T-helper 2 cell treated with Interferon-gamma antibody and Interleukin-4, amounts not matched to agents 100 ng/mL and 5 ng/mL, for 36 hours (primary cell): ENCODE data around the gene ACVRL1. TPM values are rescaled to one million over a fixed set of nuclear protein-coding genes. Genes with fewer than 3 reads are reported as not detected.

Experiments
- intact Hi-C: fragments of 100-400 bp; cut with micrococcal nuclease; formaldehyde crosslinking; loops from one replicate; pipeline ENCODE4 v1.15.1; 2023
- total RNA-seq: library from RNA; stranded (reverse); gene quantifications from 2 replicates; pipeline ENCODE4 v1.2.3, GENCODE V29; 2022

ACVRL1 gene
- total RNA-seq, 1 donor from 2014 or later: not detected

GRCh38 chr12:51937926-51938325, 30.6 kb downstream of the ACVRL1 start:
- intact Hi-C loops: no loop called here

GRCh38 chr12:51938726-51939125, 31.4 kb downstream of the ACVRL1 start:
- intact Hi-C loops: no loop called here

- intact Hi-C loops: no loop called here
These were observed 33.8 kb downstream of the ACVRL1 start for GRCh38 chr12:51941011-51941581.

- intact Hi-C loops: no loop called here
These were observed 34.3 kb downstream of the ACVRL1 start for GRCh38 chr12:51941604-51942003.

- intact Hi-C loops: no loop called here
These were observed 34.8 kb downstream of the ACVRL1 start for GRCh38 chr12:51942056-51942455.

GRCh38 chr12:51942501-51943000, 35.2 kb downstream of the ACVRL1 start:
- intact Hi-C loops: no loop called here

GRCh38 chr12:51943346-51943745, 36.0 kb downstream of the ACVRL1 start:
- intact Hi-C loops: no loop called here

GRCh38 chr12:51944608-51945233, 37.4 kb downstream of the ACVRL1 start:
- intact Hi-C loops: no loop called here

GRCh38 chr12:51947246-51947996, 40.1 kb downstream of the ACVRL1 start:
- intact Hi-C loops: no loop called here

GRCh38 chr12:51948066-51948465, 40.8 kb downstream of the ACVRL1 start:
- intact Hi-C loops: no loop called here

- intact Hi-C loops: loop anchor here (2.0 kb wide), 1 partner anchor 75 kb away; no protein-coding TSS in a partner anchor
These were observed 42.2 kb downstream of the ACVRL1 start for GRCh38 chr12:51949342-51950030.

GRCh38 chr12:51950682-51951198, 43.4 kb downstream of the ACVRL1 start:
- intact Hi-C loops: loop anchor here (2.0 kb wide), 1 partner anchor 74 kb away; no protein-coding TSS in a partner anchor

GRCh38 chr12:51951199-51951842, 44.0 kb downstream of the ACVRL1 start, which contains the start of gene ACVR1B:
TSS of gene ACVR1B (plus strand) at chr12:51951699. CDS start at chr12:51951744, 45 bp downstream.
- intact Hi-C loops: loop anchor here (2.0 kb wide), 1 partner anchor 73 kb away; no protein-coding TSS in a partner anchor

- intact Hi-C loops: loop anchor here (2.0 kb wide), 1 partner anchor 73 kb away; no protein-coding TSS in a partner anchor
These were observed 44.8 kb downstream of the ACVRL1 start for GRCh38 chr12:51951843-51952722.

- intact Hi-C loops: no loop called here
These were observed 45.8 kb downstream of the ACVRL1 start for GRCh38 chr12:51953089-51953488.

GRCh38 chr12:51953864-51954263, 46.6 kb downstream of the ACVRL1 start:
- intact Hi-C loops: loop anchor here (2.0 kb wide), 1 partner anchor 17 kb away; no protein-coding TSS in a partner anchor

GRCh38 chr12:51954561-51955361, 47.5 kb downstream of the ACVRL1 start:
- intact Hi-C loops: loop anchor here (2.0 kb wide), 1 partner anchor 16 kb away; no protein-coding TSS in a partner anchor

GRCh38 chr12:51955702-51956101, 48.4 kb downstream of the ACVRL1 start:
- intact Hi-C loops: loop anchor here (2.0 kb wide), 1 partner anchor 15 kb away; no protein-coding TSS in a partner anchor
